Liver (tissue), 9 donors: Measurements from ENCODE around the gene NPEPL1. TPM values are rescaled to one million over a fixed set of nuclear protein-coding genes. Genes with fewer than 3 reads are reported as not detected.
"Not testable (repeated sequence)": the region's sequence is repeated elsewhere in the genome, so short reads cannot be mapped to it uniquely, and the experiment has no call there.

ENCODE experiments used
- DNase-seq: peaks from one replicate; pipeline ENCODE4 v3.0.0-alpha.2; 2017; ENCODE audit warnings: low spot score
- H3K27ac ChIP-seq, 2 donors: one replicate each; pipeline ENCODE4 v1.7.0; 2013; ENCODE audit warnings: inconsistent platforms in 2 of 2, low read length in 2 of 2, control low read depth in 1 of 2, low read depth in 1 of 2, mild to moderate bottlenecking in 1 of 2
- H3K27me3 ChIP-seq, 4 donors: one replicate each; pipeline versions ENCODE4 v1.6.1 to v1.7.0; 2013; ENCODE audit warnings: low read length in 3 of 4, inconsistent platforms in 1 of 4, mild to moderate bottlenecking in 1 of 4, moderate library complexity in 1 of 4; ENCODE audit not compliant: control insufficient read depth in 4 of 4, insufficient read depth in 4 of 4
- H3K36me3 ChIP-seq, 4 donors: one replicate each; pipeline versions ENCODE4 v1.6.1 to v1.7.0; 2013; ENCODE audit warnings: low read length in 3 of 4, mild to moderate bottlenecking in 3 of 4, low read depth in 1 of 4, moderate library complexity in 1 of 4; ENCODE audit not compliant: control insufficient read depth in 4 of 4, insufficient read depth in 3 of 4
- H3K4me1 ChIP-seq, 4 donors: one replicate each; pipeline versions ENCODE4 v1.6.1 to v1.7.0; 2013; ENCODE audit warnings: low read length in 3 of 4, mild to moderate bottlenecking in 3 of 4, moderate library complexity in 1 of 4; ENCODE audit not compliant: control insufficient read depth in 4 of 4, insufficient read depth in 4 of 4
- H3K4me3 ChIP-seq, 3 donors: one replicate each; pipeline versions ENCODE4 v1.6.1 to v1.7.0; 2013; ENCODE audit warnings: low read length in 3 of 3, control low read depth in 1 of 3, low read depth in 1 of 3, mild to moderate bottlenecking in 1 of 3
- H3K9ac ChIP-seq, 2 donors: one replicate each; pipeline ENCODE4 v1.7.0; 2013; ENCODE audit warnings: low read length in 2 of 2, mild to moderate bottlenecking in 2 of 2, moderate library complexity in 2 of 2, control low read depth in 1 of 2, low read depth in 1 of 2
- H3K9me3 ChIP-seq, 4 donors: one replicate each; pipeline versions ENCODE4 v1.6.1 to v1.7.0; 2013; ENCODE audit warnings: low read length in 3 of 4; ENCODE audit not compliant: control insufficient read depth in 4 of 4
- HNF4A ChIP-seq, 2 donors: conservative IDR thresholded peaks; 2 replicates each; pipeline ENCODE4 v1.6.1; 2016; ENCODE audit warnings: antibody characterized with exemption in 2 of 2, mild to moderate bottlenecking in 2 of 2
- HNF4G ChIP-seq: IDR thresholded peaks from 2 replicates; pipeline ENCODE4 v1.6.1; 2016; ENCODE audit warnings: antibody characterized with exemption
- NR2F2 ChIP-seq: IDR thresholded peaks from 2 replicates; pipeline ENCODE4 v1.6.1; 2016; ENCODE audit warnings: antibody characterized with exemption
- SP1 ChIP-seq: IDR thresholded peaks from 2 replicates; pipeline ENCODE4 v1.6.1; 2018; ENCODE audit warnings: antibody characterized with exemption, mild to moderate bottlenecking
- WGBS: extraction: QIAGEN DNeasy Blood & Tissue Kit; methylation state at CpG from one replicate; pipeline ENCODE4 v1.1.7; 2013; 5-methylcytosine and 5-hydroxymethylcytosine counted together
- polyA plus RNA-seq, 2 donors: library from polyadenylated mRNA; stranded (reverse) in 1 of 2; unstranded in 1 of 2; fragments of 200-250 nt in 1 of 2; fragments of >200 nt in 1 of 2; fragmentation: Nextera tagmentation in 1 of 2; extraction: Ambion mirVana in 1 of 2; gene quantifications; one replicate each; pipeline versions ENCODE4 v1.2.1 to v1.2.3, GENCODE V29; 2013 to 2015
- total RNA-seq, 2 donors: library from RNA; depleted of rRNA; stranded (reverse); fragments of >200 nt; gene quantifications; one replicate each; pipeline ENCODE4 v1.2.3, GENCODE V29; 2014
- TF ChIP-seq, protein P1 (sequence below): IDR thresholded peaks from 2 replicates; pipeline ENCODE4 v1.6.1; 2016; ENCODE audit warnings: antibody characterized with exemption, mild to moderate bottlenecking
- TF ChIP-seq, protein P2 (sequence below): IDR thresholded peaks from 2 replicates; pipeline ENCODE4 v1.6.1; 2016; ENCODE audit warnings: antibody characterized with exemption
- TF ChIP-seq, protein P3 (sequence below): IDR thresholded peaks from 2 replicates; pipeline ENCODE4 v1.6.1; 2016; ENCODE audit warnings: antibody characterized with exemption
- donor health status: healthy.
- donor health status: healthy.
- donor health status: healthy.
- donor health status: healthy.
- donor health status: healthy.

The NPEPL1 gene
- total and polyA plus RNA-seq, 4 donors, result 8.0 to 13.3 (median 10.9) TPM

DNA sequence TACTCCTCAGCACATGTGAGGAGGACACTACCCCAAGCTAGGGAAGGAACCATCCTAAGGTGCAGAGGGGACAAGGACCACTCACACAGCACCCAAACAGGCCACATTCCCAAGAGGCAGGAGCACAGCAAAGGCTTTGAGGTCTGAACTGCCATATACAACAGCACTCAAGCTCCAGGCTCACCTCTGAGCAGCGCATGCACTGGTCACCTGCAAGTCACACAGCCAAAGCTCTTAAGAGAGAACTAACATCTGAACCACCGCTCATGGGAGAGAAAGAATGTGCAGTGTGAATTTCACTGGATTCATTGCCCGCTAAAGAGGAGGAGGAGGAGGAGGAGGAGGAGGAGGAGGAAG, 31.0 kb downstream of the NPEPL1 start (continued):
- TF ChIP-seq, protein P1, sequence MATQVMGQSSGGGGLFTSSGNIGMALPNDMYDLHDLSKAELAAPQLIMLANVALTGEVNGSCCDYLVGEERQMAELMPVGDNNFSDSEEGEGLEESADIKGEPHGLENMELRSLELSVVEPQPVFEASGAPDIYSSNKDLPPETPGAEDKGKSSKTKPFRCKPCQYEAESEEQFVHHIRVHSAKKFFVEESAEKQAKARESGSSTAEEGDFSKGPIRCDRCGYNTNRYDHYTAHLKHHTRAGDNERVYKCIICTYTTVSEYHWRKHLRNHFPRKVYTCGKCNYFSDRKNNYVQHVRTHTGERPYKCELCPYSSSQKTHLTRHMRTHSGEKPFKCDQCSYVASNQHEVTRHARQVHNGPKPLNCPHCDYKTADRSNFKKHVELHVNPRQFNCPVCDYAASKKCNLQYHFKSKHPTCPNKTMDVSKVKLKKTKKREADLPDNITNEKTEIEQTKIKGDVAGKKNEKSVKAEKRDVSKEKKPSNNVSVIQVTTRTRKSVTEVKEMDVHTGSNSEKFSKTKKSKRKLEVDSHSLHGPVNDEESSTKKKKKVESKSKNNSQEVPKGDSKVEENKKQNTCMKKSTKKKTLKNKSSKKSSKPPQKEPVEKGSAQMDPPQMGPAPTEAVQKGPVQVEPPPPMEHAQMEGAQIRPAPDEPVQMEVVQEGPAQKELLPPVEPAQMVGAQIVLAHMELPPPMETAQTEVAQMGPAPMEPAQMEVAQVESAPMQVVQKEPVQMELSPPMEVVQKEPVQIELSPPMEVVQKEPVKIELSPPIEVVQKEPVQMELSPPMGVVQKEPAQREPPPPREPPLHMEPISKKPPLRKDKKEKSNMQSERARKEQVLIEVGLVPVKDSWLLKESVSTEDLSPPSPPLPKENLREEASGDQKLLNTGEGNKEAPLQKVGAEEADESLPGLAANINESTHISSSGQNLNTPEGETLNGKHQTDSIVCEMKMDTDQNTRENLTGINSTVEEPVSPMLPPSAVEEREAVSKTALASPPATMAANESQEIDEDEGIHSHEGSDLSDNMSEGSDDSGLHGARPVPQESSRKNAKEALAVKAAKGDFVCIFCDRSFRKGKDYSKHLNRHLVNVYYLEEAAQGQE, result no peak
- no peak for TF ChIP-seq SP1
- TF ChIP-seq HNF4A (conservative IDR thresholded peaks at IDR 0.05), result no peak

DNA sequence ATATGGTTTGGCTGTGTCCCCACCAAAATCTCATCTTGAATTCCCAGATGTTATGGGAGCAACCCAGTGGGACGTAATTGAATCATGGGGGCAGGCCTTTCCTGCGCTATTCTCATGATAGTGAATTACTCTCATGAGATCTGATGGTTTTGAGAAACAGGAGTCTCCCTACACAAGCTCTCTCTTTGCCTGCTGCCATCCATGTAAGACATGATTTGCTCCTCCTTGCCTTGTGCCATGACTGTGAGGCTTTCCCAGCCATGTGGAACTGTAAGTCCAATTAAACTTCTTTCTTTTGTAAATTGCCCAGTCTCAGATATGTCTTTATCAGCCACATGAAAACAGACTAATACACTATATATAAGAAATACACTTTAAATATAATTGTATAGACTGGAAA, 33.6 kb downstream of the NPEPL1 start:
- H3K27ac ChIP-seq, H3K4me1 ChIP-seq, H3K9ac ChIP-seq, DNase-seq, H3K9me3 ChIP-seq, H3K27me3 ChIP-seq, H3K4me3 ChIP-seq, H3K36me3 ChIP-seq: not testable (repeated sequence)
- 81% methylated on average over 2 of the region's 2 CpGs for WGBS

DNA sequence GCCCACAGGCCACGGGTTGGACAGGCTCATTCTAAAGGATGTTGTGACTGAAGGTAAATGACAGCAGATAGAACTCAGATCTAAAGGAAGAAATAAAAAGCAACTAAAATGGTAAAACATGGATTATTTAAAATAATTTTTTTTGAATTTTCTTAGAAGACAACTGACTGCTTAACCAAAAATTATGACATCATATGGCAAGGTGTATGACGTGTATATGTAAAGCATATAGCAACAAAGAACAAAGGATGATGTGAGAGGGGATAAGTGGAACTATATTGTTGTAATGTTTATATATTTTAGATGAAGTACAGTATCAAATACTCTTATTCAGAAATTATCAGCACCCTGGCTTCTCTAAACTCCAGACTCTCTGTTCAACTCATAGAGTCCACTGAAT, 38.6 kb downstream of the NPEPL1 start:
- Histone ChIP-seq H3K9me3 (no peaks in the 10 kb centered on the region), H3K27ac (no peak overlapping the region), H3K9ac (no peak overlapping the region), H3K4me3 (no peak overlapping the region), H3K36me3 (no peaks in the 10 kb centered on the region), H3K4me1 (no peaks in the 10 kb centered on the region), H3K27me3 (no peaks in the 10 kb centered on the region)
- DNase-seq, result no peak
- 78% methylated on average over 2 of the region's 2 CpGs for WGBS
- TF ChIP-seq SP1 (no peak), NR2F2 (no peak)
- TF ChIP-seq, protein P2, sequence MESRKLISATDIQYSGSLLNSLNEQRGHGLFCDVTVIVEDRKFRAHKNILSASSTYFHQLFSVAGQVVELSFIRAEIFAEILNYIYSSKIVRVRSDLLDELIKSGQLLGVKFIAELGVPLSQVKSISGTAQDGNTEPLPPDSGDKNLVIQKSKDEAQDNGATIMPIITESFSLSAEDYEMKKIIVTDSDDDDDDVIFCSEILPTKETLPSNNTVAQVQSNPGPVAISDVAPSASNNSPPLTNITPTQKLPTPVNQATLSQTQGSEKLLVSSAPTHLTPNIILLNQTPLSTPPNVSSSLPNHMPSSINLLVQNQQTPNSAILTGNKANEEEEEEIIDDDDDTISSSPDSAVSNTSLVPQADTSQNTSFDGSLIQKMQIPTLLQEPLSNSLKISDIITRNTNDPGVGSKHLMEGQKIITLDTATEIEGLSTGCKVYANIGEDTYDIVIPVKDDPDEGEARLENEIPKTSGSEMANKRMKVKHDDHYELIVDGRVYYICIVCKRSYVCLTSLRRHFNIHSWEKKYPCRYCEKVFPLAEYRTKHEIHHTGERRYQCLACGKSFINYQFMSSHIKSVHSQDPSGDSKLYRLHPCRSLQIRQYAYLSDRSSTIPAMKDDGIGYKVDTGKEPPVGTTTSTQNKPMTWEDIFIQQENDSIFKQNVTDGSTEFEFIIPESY, result no peak

DNA sequence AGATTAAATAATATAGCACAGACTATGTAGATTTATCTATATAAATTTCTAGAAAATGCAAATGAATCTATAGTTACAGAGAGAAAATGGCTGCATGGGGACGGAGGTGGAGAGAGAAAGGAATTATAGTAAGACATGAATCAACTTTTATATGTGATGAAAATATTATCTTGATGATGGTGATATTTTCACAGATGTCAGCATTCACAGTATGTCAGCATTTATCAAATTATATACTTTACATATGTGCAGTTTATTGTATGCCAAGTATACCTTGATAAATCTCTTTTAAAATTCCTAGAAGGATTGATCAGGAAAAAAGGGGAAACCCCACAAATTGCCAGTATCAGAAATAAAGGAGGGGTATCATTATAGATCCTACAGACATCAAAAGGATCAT, 44.6 kb downstream of the NPEPL1 start:
- no peak overlapping the region for H3K4me3 ChIP-seq
- no peaks in the 10 kb centered on the region for H3K4me1 ChIP-seq
- H3K36me3 ChIP-seq, result no peaks in the 10 kb centered on the region
- H3K27me3 ChIP-seq, result peaks cover 0 to 8% (median under 1%) of the 10 kb centered on the region in 4 donors
- no peak overlapping the region for H3K27ac ChIP-seq
- no peaks in the 10 kb centered on the region for H3K9me3 ChIP-seq
- H3K9ac ChIP-seq, result no peak overlapping the region
- WGBS, result 68% methylated on average over 1 of the region's 1 CpG
- no peak for TF ChIP-seq HNF4G
- TF ChIP-seq, protein P3, sequence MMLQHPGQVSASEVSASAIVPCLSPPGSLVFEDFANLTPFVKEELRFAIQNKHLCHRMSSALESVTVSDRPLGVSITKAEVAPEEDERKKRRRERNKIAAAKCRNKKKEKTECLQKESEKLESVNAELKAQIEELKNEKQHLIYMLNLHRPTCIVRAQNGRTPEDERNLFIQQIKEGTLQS, result no peak
- no peak for DNase-seq
